ENCODE results near the gene SLX4IP.

The SLX4IP gene

DNA sequence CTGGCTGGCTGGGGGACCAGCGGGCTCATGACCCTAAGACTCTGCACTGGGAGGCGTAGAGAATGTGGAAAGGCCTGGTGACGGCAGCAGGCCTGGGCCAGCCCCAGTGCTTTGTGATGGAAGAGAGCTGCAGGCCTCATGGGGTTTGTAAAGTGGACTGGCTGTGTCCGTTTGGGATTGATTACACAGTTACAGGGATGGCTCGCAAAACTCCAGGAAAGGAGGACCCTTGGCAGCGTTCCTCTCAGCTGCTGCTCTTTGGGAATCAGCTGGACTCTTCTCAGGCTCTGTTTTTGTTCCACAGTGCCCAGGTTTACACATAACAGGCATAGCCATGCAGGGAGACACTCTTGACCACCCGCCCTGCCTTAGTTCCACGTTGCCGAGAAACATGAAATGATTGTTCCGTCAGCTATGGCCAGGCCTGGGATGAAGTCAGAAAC lies 89.0 kb downstream of the SLX4IP start:
- DNase-seq = no peak

DNA sequence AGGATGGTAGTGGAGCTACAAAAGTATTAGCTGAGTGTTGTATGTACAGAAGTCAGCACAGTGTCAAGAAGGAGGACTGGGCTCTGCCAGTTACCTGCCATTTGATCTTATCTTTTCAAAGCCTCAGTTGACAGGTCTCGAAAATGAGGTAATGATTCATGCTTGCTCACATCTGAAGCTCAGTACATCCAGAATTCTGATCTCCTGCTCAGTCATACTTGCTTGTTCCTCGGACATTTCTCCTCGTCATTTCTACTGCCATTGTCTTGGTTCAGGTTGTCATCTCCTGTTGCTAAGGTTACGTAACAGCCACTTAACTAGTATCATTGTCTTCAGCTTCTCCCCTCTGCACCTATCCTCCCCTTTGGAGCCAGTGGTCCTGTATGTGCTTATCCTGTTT lies 89.5 kb downstream of the SLX4IP start:
- no peak for DNase-seq

DNA sequence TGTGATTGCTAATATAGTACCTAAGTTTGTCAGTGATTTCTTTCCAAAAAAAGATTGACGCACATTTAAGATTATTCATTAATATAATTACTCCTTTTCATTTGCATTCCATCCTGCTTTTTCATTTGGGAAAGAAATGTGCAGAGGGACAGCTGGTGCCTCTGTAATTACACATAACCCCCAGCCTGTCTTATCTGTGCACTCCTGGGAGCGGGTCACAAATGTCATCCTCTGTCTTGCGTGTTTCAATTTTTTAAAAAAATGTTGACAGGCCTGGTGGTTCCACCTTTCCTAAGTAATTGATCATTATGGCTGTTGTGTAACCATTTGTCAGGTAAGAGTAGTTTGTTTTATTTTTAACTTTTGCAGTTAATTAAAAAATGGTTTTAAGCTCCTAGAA lies 92.7 kb downstream of the SLX4IP start:
- no peak for DNase-seq

DNA sequence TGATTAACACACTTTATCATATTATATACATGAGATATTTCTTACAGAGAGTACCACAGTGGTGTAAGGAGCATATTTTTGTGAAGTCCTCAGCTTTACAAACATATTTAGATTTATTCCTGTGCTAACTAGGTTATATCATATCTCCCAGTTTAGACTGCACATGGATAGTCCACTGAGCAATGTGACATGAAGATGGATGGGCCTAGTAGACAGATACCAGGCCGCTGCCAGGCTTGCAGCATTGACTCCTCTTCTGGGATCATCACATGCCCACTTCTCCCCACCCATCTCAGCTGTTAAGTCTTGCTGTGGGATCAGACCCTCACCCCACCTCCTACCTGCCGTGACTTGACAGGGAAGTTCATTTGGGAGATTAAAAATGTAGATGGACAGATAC lies 95.8 kb downstream of the SLX4IP start:
- no peak for DNase-seq

DNA sequence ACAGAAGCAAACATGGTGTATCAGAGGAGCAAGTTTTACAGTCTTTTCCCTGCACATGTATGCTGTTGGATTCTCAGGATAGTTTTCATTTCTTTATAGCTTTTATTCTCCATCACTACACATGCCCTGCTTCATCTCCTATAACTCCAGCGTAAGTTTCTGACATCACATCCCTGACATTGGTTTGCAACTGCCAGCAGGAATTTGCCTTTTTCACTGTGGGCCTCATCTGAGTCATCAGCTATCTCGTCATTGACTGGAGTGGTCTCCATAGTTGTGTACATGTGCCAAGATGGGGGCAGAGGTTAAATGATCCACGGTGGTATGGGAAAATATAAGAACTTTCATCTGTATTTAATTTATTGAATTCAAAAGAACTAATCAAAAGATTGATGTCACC lies 96.7 kb downstream of the SLX4IP start:
- DNase-seq = no peak

DNA sequence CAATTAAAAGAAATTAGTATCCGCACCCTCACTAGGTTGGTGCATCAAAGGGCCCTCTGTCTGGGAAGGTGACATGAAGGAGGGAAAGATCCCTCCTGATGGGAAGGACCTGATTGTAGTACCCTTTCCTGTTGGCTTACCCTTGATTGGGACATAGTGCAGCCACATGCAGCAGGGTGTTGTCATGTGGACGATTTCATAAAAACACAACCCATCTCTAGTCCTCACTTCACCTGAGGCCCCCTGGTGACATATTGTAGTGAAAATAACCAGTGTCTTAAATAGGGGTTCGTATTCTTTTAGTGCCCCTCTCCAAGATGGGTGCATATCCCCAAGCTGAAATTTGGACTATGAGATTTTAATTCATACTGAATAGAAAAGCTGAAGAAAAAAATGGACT lies 97.3 kb downstream of the SLX4IP start:
- DNase-seq = no peak

DNA sequence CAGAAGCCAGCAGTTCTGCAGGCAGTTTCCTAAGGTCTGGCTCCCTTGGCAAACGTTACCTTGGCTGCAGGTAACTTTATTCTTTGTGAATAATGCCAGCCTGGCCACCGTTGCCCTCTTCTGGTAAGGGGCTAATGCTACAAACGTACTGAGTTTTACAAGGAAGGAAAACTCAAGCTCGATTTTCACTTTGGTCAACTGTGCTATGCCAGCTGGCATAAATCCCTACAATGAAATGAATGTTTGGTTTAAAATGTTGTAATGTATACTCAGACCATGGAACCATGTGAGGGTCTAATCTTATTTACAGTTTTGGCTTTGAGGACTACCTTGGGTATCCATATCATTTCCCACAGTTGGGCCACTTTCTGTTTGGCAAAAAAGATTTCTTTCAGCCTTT lies 101.4 kb downstream of the SLX4IP start:
- DNase-seq = no peak

DNA sequence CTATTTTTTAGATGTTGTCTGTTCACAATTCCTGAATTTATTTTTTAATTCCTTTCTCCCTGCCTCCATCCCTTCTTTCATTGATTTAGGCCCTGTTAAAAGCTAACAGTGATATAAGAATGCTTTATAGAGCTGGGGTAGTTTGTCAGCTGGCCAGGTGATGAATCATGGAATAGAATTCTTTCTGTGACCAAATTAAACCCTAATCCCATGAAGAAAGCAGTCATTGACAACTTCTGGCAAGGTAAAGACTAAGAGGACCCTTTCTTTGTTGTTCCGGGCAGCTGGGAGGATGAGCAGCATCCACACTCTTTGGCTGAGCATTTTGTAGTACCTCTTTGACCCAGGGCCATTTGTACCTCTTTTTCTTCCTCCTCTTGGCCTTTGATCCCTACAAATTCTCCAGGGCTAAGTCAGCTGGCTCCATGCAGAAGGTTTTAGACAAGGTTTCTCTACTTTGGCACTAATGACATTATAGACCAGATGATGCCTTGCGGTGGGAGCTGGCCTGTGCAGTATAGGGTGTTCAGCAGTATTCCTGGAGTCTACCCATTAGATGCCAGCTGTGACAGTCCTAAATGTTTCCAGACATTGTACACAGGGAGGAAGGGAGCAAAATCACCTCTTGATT lies 102.9 kb downstream of the SLX4IP start:
- no peak for DNase-seq

DNA sequence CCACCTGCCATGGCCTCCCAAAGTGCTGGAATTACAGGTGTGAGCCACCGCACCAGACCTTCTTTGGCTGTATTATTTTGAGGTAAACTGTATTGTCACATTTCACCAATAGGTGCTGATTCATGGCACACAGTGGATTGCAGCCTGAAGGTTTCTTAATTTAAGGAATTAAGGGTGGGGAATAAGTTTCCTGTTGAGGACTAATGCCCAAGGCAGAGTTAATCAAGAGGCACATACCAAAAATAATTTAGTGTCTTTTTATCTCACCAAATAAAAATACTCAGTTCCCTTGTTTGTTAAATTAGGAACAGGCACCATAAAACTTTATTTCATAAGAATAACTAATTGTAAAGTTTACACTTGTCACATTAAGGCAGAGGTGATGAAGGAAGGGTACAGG lies 103.7 kb downstream of the SLX4IP start:
- DNase-seq = no peak

DNA sequence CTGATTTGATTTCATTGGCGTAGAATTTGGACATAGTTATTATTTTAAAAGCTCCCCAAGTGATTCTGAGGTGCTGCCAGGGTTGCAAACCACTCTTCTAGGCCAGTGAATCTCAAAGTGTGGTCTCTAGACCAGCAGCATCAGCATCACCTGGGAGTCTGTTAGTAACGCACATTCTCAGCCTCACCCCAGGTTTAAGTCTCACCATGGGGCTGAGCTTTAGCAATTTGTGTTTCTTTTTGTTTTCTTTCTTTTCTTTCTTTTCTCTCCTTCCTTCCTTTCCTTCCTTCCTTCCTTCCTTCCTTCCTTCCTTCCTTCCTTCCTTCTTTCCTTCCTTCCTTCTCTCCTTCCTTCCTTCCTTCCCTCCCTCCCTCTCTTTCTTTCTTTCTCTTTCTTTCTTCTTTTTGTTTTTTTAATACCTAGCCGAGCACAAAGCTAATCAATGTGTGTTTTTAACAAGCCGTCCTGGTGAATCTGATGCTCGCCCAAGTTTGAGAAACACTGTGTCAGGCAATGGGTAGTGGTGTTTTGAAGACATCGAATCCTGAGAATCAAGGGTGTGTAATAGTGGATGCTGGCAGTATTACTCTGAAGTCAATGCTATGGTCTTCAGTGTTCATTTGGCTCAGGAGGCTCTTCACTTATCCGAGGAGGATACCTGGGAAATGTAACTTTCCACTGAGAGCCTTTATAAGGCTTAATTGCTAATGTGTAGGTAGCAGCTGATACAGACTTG lies 104.9 kb downstream of the SLX4IP start:
- no peak for DNase-seq

DNA sequence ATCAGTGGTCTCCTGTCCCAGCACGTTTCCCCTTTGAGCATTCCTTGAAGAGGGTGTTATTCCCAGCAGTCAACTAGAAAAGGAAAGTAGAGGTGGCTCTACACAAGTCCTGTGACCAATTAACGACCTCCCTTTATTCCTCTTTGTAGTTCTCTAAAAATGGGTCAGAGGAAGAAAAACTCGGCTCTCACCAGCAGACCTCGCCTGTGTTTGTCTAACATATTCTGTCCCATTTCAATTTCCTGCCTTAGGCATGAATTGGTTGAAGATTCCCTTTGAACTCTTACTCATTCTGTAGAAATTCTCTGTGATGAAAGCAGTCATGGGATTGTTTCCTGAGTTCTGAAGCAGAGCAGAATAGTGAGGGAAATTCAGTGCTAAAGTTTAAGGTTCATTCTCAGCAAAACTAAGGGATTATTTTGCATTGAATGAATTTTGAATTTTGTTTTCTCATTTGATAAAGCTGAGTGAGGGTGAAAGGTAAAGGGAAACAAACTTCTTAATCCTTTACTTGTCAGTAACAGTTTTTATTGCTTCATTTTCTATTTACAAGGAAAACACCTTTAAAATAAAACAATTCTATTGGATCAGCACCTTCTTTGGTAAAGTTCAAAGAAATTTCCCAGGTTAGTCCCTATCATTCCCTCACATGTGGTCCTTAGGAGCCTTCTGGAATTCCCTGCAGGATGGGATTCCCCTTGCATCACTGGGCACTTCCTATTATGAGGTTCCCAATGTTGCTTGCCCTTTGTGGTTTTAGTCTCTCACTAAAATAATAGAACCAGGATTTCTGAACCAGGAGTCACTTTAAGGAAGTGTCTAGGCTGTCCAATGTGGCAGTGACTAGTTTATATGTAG lies 105.8 kb downstream of the SLX4IP start:
- DNase-seq = no peak

DNA sequence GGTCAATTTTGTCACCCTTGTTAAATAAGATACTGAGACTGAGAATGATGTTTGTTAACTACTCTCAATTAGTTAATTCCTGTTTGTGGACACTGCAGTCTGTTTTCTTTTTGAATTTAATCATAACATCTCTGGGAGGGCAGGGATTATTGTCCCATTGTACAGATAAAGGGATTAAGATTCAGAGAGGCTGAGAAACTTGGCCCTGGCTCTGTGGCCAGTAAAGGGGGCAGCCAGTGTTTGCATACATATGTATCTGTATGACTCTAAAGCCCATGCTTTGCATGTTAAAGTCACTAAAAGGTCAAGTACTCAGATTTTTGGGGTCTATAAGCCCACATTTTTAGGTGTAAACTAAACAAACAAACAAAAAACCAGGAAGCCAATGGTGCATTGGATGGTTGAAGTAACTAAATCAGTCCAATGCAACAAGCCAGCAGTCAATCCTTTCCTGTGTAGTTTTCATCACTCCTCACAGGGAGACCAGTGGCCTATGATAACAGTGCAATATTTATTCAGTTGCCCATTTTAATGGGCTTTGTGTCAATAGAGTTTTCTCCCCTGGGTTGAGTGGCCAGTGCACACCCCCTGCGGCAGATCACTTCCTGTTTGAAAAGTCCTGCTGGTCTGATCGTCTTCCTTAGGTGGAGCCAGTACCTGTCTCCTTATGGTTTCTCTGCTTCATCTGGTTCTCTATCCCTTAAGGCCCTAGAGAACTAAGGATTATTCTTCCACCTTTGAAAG lies 106.7 kb downstream of the SLX4IP start:
- DNase-seq = no peak

DNA sequence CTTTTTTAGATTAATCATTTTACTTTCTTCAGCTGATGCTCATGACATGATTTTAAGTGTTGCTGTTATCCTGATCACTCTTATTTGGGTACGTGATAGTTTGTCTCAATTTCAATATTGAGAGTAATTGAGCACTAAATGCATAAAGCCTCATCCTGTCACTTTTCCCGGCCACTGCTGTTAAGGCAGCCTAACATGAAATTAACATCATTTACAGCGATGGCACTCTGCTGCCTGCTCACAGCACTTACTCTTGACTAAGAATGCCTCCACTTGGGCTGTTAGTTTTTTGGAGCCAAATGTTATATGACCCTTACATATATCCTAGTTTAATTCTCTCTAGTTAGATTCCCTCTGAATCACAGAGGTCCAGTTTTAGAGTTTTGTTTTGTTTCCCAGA lies 107.3 kb downstream of the SLX4IP start:
- no peak for DNase-seq

DNA sequence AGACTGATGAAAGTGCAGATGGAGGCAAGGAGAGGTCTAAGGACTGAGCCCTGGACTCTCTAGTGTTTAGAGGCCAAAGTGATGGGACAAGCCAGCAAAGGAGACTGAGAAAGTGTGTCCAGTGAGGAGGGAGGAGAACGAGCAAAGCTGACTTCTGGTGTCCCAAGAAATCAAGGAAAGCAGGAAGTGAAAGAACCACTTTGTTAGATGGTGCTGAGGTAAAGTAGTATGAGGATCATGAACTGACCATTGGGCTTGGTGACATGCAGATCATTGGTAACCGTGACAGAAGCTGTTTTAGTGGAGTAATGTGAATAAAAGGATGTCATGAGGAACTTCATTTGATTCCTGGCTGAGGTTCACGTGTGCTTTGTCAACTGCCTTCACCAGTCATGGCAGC lies 108.4 kb downstream of the SLX4IP start:
- no peak for DNase-seq

DNA sequence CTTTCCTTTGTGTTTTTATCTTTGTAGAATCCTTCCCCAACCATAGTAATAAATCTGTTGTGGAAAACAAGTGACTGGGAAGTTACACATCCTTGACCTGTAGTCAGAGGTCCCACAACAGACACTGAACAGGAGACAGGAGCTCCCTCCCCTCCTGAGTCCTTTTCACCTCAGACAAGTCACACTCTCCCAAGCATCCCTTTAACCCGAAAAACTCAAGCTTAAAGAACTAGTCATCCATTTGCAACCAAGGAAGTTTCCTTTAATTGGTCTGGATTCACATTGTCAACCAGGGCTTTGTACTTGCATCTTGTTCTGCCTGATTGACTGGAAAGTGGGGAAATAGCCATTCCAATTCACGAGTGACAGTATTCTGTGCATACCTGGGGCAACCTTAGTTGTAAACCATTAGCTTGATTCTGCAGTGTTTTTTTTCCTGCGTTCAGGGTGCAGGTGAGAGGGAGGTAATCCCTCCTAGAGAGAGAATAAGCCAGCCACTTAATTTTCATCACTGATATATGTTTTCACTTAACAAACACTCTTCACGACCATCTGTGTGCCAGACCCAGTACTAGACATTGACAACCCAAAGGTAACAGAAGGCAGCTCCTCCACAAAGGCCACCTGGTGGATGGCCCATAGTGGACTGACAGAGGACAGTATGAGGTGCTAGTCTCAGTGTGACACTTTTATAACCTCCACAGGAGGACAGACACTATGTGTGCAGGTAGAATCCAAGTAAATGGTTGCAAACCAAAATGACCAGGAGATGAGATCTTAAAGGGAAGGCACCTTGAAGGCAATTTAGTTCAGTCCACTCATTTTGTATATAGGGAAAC lies 112.4 kb downstream of the SLX4IP start:
- no peak for DNase-seq

DNA sequence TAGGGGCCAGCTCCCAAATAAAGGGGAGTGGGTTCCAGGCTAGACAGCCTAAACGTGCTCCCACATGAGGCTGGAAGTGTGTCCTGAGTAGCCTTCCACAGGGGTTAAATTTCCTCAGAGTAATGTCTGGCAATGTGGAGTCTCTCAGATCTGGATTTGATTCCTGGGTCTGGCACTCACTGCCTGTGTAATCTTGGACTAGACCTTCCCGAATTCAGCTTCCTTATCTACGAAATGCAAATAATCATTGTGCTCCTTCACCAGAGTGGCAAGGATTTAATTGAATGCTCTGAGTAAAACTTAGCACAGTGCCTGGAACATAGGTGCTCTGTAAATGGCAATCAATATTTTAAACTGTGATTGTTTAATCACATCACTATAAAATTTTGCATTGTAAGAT lies 114.4 kb downstream of the SLX4IP start:
- no peak for DNase-seq

DNA sequence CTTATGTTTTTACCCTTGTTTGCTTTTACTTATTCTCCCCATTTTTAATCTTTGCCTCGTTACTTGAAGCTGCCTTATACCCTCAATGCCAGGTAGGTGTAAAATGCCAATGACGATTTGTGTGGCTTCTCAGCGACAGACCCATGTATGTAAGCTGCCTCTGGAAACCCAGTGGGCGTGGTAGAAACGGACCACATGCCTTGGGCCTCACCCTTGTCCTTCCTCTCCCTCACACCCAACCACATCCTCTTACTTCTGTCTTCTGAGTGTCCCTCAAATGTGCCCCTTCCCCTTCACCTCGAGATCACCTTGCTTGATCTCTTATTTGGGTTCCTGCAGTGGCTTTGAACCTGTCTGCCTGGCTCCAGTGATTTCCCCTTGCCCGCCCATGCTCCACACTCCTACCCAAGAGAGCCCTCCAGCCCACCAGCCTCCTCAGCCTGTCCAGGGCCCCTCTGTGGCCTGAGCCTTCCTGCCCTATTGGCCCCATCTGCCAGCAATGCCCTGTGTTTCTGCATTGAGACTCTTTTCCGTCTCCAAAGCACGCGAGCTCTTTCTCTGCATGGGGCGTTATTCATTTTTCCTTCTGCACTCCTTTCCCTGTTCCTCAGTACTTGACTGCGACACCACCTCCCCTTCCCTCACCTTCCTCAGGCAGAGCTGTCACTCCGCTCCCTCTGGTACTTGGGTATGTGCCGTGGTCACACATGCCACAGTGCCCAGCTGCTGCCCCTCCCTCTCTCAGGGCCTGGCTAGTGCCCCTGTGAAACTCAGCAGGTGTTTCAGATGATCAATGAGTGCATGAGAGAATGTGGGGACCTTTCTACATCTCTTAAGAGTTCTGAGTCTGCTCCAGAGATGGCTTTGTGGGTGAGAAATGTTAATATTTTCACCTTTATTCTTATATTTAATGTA lies 115.4 kb downstream of the SLX4IP start:
- no peak for DNase-seq

DNA sequence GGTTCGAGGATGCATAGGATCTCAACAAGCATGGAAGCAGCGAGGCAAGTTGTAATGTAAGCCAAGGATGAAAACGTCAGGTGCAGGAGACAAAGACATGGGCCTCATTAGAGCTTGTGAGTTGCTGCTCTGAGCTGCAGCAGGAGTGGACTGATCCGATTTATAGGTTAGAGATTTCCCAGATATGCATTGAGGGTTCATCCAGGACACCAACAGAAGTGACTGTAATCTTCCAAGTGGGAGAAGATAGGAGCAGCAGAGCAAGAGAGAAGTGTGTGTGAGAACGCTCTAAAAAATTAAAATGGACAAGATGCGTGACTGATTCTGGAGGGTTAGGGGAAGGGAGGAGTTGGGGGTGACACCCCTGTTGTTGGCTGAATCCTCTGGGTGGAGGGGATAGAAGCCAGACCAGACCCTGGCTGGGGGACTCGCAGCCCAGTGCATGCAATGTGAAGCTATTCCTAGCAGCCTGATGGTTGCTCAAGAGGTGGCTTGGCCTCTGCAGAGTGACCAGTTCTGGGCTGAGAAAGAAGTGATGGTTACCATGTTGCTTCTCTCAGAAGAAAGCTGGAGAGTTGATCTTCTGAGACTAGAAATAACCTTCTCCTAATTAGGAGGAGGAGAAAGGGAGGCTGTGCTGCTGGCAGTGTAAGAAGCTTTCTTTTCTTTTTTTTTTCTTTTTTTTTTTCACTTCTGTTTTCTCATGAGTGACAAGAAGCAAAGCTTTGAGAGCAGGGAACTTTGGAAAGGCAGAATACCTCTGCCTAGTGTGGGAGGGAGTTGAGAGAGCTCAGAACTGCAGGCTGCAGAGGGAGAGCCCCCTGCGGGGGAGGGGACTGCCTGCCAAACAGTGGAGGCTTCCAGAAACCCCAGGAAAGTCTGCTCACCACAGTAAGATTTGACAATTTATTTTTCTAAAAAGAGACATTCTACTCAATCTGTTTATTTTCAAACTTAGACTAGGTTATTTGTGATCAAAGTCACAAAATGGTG lies 116.9 kb downstream of the SLX4IP start:
- no peak for DNase-seq

DNA sequence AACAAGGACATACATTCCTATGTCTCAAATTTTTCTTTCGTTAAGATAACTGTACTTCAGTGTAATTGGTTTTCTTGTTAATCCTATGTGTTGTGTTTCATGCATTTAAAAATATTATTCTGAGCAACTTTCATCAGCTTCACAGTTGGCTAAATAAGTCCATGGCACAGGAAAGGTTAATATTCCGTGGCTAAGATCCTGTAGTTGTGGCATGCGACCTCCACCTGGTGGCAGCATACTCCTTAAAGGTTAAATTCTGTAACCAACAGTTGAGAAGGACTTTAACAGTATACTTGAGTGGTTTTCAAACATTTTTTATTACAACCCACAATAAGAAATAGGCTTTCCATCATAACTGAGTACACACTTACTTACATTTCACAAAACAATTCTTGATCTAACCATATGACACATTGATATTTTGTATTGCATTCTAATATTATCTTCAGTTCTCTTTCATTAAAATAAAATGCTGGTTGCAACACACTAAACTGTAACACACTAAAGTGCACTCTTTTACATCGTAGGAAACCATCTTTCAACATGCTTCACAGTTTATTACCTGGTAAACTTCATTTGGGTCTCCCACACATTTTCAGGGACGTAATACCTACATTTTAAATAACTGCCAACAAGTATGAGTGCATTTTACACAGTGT lies 118.3 kb downstream of the SLX4IP start:
- DNase-seq = no peak
